NCI-H82 (cell line): ENCODE measurements around the gene GNPDA1.
A peak's percentile ranks its signal among the peaks of the same experiment; 100 is the strongest.

ENCODE experiments used
- DNase-seq: peaks from one replicate; lab custom pipeline; 2025; lab: John Stamatoyannopoulos, UW

The GNPDA1 gene

DNA sequence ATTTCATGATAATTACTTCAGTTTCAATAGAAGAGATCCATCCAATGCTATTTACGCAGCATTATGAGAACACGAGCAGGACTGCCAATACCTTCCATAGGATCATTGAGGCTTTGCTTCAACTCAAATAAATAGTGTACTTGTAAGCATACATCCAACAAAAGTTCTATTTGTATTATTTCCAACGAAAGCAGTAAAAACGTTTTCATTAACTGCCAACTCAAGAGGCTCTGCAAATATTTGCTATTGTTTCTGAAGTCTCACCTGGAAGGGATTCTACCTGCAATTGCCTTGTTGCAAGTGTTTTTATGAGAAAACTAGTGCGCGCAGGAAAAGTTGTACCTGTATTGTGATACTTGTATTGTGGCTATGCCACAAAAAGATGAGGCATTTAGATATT, 11.0 kb upstream of the GNPDA1 start:
- DNase-seq, result no peak

- DNase-seq, result no peak
Observed at GRCh38 chr5:142020122-142020659, 7.4 kb upstream of the GNPDA1 start.

GRCh38 chr5:142017832-142018427, 5.1 kb upstream of the GNPDA1 start:
- DNase-seq, result no peak

- DNase-seq, result no peak
Observed at GRCh38 chr5:142016556-142016955, 3.7 kb upstream of the GNPDA1 start.

GRCh38 chr5:142015781-142016533, 3.1 kb upstream of the GNPDA1 start:
- DNase-seq, result no peak

- peak; percentile 79 for DNase-seq
Observed at GRCh38 chr5:142014911-142015584, 2.2 kb upstream of the GNPDA1 start.

DNA sequence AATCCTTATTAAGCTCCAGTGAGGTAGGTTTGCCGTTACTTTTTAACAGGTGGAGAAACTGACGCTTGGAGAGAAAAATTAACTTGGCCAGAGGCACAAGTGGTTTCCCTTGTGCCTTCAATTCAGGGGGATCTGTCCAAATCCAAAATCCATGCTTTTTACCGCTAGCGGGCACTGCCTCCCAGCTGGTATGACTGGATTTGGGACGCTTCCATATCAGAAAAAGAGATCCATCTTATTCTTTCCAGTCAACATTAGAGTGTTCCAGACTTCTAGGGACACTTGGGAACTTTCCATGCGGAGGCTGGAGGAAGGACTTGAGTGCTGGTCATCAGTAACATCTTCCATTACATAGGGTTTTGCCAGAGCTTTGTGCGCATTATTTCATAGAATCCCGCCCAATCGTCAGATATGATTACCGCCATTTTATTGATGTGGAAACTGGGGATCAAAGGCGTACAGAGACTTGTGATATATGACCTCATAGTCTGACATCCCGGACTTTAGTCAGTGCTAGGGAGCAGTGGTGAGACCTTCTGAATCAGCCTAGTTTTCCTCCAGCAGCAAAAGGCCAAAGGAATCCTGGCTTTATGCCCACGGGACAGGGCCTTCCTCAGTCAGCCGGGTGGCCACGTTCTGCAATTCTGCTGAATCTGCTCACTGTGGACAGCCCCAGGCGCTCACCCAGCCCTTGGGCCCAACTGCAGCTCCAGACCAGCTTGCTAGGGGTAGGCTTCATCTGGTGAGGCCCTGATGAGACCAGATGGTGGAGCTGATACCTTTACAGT, 1.1 kb upstream of the GNPDA1 start:
- DNase-seq, result peak; percentile 30

GRCh38 chr5:142012186-142012785, 541 bp downstream of the GNPDA1 start:
- peak; percentile 59 for DNase-seq

DNA sequence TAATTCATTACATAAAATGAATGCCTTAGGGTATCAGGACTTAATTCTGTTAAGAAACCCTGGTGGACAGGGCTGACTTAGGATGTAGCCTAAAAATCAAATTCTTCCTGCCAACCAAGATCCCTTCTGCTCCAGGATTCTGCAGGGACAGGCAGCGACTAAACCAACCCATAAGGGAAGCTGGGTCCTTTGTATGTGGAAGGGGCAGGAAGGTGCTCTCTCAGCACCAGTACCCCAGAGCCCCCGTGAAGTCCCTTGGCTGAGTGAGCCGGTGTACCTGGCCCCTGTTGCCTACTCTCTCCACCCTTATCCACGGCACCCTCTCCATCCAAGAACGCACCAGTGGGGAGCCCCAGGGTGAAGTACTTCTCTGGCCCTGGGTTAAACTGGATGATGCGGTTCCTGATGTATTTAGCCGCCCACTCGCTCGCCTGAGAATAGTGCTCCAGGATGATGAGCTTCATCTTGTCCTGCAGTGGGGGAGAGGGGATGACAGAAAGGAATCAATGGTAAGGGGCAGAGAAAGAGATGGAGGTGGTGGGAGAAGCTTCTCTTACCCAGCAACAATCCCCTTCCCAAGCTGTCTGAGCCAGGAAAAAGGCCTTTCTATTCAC, 1.1 kb downstream of the GNPDA1 start:
- no peak for DNase-seq

DNA sequence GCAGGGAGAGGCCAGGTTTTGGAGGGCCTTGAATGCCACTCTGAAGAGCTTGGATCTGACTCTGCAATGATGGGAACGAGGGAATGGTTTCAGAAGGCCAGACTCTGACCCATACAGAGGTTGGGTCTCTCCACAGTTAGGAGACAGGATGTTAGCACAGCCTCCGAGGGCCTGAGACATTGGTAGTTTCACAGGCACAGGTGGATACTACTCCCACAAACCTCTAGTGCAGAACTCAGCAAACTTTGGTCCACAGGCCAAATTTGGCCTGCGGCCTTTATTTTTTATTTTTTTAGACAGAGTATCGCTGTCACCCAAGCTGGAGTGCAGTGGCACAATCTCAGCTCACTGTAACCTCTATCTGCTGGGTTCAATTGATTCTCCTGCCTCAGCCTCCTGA, 2.9 kb downstream of the GNPDA1 start:
- no peak for DNase-seq

DNA sequence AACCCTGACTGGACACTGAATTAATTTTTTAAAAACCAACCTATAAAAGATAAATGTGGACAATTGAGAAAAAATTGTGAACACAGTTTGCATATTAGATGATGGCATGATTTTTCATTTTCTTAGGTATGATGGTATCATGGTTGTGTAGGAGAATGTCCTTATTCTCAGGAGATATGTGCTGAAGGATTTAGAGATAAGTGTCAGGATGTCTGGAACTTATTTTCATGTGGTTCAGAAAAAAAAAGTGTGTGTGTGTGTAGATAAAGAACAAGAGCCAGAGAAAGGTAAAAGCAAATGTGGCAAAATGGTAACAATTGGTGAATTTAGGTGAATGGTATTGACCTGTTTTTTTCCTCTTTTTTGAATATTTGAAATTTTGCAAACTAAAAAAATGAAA, 4.0 kb downstream of the GNPDA1 start:
- DNase-seq, result no peak

DNA sequence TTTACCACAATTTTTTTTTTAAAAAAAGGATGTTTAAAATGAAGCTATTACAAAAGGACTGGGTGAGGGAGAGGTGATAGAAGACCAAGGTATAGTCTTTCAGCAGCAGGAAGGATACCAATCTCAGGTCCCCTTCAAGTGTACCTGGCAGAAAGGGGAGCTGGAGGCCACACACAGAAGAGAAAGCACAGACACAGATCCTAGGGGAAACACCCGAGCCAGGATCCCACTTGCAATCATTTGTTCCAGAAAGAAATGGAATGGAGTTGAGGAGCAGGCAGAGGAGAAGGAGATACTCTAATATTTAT, 5.6 kb downstream of the GNPDA1 start:
- no peak for DNase-seq

DNA sequence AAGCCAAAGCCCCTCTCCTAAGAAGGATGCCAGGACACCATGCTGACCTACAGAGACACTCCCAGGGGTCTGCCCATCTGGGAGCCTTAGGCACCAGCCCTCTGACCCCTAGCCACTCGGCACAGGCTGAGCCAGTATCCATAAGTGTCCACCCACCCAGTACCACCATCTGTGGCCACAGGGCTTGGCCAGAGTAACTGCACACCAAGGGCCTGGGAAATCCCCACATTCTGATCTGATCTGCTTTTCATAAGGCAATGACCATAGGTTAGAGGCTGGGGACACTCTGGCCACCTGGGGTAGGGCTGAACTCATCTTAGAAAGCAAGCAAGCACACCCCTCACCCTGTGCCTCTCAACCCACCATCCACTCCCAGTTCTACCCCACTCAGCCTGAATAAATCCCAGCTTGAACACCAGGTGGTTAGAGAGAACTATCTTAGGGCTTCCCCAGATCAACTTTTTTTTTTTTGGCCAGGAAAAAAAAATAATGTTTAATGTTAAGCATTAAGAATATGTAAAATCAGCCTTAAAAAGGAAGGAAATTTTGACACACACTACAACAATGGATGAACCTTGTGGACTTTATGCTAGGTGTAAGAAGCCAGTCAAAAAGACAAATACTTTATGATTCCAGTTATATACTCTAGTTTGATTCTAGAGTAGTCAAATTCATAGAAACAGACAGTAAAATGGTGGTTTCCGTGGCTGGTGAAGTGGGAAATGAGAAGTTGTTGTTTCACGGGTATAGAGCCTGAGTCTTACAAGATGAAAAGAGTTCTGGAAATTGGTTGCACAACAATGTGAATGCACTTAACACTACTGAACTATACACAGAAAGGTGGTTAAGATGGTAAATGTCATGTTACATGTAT, 6.2 kb downstream of the GNPDA1 start:
- no peak for DNase-seq

DNA sequence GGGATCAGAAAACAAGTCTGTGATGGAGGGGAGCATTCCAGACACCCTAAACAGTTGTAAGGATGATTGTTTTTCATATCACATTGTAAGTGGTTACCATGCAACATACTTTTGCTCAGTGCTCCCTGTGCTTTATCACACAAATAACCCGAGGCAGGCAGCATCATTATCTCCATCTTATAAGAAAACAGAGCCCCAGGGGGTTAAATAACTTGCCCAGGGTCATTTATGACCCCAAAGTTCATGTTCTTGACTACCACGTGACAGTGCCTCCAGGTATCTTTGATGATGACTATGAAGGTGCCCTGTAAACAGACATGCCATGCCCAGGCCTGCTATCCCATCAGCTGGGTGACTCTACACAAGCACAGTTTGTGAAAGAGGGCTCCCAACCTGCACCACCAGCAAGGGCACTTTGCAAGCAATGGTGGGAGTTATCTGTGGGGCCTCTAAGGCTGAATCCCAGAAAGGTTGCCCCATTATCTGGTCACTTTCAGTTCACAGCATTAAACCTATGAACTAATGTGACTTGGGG, 9.5 kb downstream of the GNPDA1 start:
- no peak for DNase-seq

DNA sequence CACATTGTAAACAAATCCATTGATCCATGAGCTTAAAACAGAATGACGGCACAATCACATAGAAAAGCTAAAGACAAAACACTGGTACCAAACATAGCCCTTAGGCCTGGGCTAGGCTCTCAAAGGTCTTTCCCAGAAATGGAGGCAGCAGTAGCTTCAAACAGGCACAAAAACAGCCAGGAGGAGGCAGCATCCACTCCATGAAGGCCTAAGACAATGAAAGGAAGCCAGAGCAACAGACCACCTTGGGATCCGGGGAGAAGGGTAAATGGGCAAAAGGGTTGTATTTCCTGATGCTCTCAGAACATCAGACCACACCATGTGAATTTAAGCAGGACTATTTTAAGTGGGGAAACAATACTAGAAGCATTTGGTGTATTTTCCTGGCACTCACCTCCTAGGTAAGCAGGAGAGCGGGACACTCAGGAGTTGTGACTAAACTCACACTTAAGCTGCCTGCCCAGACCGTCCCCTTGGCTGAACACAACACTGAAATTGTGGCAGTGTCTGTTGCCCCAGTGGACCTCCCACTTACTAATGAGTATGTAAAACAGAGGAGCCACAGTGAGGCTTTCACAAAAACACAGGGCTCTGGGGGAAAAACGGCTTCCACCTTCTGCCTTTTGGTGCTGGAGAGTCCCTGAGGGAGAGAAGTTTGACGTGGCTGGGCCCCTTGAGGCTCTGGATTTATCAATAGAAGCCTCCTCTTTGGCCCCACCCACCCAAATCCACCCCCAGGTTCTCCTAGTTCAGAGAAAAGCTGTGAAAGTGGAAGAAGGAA, 11.9 kb downstream of the GNPDA1 start:
- DNase-seq, result peak; percentile 42

DNA sequence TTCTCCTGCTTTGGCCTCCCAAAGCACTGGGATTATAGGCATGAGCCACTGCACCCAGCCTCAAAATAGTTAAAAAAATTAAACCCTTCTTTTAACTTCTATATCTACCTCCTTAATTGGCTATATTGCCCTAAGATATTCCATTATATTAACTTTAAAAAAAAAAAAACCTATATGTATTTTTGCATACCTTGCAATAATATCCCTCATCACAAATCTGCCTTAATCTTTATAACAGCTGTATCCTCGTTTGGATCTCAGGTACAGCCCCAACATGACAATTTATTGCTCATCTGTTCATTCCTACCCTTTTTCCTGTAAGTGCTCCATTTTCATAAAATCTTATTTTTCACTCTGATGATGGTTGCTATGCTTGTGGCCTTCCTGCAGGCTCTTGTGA, 12.7 kb downstream of the GNPDA1 start:
- DNase-seq, result no peak

GRCh38 chr5:141997358-141997960, 15.4 kb downstream of the GNPDA1 start:
- DNase-seq, result no peak

GRCh38 chr5:141995656-141996055, 17.2 kb downstream of the GNPDA1 start:
- DNase-seq, result no peak

DNA sequence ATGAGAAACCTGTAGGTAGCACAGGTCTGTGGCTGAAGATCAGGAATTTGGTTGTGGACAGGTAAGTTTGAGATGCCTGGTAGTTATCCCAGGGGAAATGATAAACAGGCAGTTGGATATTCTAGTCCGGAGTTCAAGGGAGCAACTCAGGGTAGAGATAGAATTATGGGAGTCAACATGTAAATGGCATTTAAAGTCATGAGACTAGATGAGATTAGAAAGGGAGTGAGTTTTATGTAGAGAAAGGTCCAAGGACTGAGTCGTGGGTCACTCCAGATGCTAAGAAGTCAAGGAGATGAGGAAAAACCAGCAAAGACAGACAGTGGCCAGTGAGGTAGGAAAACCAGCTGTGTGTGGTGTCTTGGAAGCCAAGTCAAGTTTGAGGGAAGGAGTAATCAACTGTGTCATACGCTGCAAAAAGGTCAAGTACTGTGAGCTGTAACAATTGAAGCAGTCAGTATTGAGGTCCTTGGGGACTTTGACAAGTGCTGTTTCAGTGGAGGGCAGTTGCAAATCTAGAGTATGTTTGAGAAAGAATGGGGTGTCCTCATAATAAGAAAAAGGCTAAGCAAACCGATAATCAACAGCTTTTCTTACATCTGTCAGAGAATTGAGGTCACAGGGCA, 18.2 kb downstream of the GNPDA1 start:
- no peak for DNase-seq
